HG03095 (cell line): ENCODE measurements around the gene C9orf50.
"Not testable (repeated sequence)": the region's sequence is repeated elsewhere in the genome, so short reads cannot be mapped to it uniquely, and the experiment has no call there.

ENCODE experiments used
- ATAC-seq: cut with Tn5 transposase; IDR thresholded peaks from one replicate; pipeline ENCODE4 v1.9.1; 2021; ENCODE audit warnings: moderate library complexity; ENCODE audit not compliant: unreplicated experiment

Gene C9orf50, protein sequence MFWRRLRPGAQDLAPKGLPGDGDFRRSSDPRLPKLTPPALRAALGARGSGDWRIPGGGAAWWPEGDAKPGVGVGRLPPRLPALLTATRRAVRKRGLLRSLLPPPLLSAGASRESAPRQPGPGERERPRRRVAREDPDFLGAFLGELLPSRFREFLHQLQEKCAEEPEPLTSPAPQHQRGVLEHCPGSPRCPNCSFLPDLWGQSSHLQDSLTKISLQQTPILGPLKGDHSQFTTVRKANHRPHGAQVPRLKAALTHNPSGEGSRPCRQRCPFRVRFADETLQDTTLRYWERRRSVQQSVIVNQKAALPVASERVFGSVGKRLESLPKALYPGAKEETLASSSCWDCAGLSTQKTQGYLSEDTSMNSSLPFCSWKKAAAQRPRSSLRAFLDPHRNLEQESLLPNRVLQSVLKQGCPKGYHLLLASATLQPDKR

GRCh38 chr9:129620669-129621295 lies at the start of gene C9orf50:
Gene C9orf50 (minus strand): TSS chr9:129621101. CDS start chr9:129620574, 527 bp downstream.
- ATAC-seq, result no peak

DNA sequence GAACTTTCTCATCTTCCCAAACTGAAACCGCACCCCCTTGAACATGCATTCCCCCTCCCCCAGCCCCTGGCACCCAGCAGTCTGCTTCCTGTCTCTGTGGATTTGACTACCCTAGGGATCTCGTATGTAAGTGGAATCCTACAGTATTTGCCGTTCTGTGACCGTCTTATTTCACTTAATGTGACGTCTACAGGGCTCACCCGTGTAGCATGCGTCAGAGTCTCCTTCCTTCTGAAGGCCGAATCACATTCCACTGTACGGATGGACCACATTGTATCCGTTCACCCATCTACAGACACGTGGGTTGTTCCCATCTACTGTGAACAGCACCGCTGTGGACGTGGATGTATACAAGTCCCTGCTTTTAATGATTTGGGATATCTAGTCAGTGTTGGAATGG lies 49.0 kb upstream of the C9orf50 start:
- ATAC-seq, result no peak

DNA sequence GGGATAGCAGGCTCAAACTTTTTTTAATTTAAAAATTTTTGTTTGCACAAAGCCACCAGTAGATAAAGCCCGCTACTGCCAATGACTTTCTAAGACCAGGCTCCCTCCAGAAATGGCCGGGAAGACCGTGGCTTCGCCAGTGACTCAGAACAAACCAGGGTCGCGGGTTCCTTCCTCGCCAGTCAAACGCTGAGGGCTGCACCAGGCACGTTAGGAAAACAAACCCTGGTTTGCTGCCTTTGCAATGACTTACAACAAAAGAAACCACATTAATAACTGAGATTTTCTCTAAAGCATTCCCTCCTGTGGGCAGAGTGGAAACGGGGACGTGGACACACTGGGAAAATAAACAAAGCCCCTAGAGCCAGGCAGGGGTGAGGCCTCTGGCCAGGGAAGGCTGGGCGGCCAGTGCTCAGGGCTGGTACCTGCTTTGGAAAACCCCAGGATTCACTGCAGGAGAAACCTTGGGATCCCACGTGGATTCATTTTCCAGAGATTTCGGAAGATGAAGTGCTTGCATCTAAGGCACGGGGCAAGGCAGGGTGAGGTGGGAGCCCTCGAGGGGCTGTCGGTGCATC lies 48.3 kb upstream of the C9orf50 start:
- ATAC-seq, result no peak

DNA sequence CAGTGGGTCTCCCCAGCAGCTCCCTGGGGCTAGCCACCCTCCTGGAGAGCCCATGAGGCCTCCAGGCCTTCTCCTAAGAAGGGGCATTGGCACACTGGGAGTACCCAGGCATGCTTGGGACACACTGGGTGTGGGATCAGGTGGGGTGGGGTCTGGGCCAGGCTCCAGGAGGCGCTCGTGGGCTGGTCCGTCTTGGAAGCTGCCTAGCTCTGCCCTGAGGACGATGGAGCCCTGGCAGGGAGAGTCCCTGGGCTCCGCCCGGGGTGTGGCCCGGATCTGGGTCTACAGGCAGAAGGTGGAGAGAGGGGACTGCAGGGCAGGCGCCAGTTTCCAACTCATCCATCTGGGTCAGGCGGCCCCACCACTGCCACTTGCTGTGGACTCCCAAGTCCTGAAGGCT lies 46.9 kb upstream of the C9orf50 start:
- no peak for ATAC-seq

DNA sequence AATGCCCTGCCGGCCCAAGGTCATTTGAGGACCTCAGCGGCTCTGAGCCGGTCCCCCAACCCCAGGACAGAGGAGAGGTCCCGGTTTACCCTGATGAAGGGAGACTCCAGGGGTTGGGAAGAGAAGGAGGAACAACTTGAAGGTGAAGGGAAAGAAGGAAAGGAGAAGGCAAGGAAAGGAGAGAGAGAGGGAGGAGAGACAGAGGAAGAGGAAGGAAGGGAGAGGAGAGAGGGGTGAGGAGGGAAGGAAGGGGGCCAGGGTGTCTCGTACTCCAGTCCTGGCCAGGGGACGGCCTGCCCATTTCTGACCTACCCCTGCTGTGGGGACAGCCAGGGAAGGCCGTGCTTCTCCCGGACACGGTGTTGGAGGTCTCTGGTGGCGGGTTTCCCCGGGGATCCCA lies 46.5 kb upstream of the C9orf50 start:
- ATAC-seq, result no peak

DNA sequence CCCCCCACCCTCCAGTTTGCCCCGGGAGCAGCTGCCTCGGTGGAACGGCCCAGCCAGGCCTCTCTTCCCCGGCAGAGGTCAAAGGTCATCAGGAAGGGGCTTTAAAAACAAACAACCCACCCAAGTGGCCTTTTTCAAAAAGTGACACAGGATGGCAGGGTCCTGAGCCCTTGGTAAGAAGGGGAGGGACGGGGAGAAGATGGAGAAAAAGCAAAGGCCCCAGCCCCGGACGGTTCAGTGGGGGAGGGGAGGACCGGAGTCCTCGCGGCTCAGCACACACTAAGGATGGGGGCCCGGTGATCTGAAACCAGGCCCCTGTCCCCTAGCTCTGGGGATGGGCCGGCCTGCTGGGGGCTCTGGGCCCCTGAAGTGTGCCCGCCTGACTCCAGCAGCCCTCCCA lies 45.7 kb upstream of the C9orf50 start:
- ATAC-seq, result no peak

GRCh38 chr9:129665814-129666520 lies 45.1 kb upstream of the C9orf50 start:
- no peak for ATAC-seq

GRCh38 chr9:129665389-129665775 lies 44.5 kb upstream of the C9orf50 start, which contains the start of gene PRRX2:
Gene PRRX2 (plus strand): TSS chr9:129665647. CDS start chr9:129665868, 221 bp downstream.
- no peak for ATAC-seq

- ATAC-seq, result no peak
These were observed 44.0 kb upstream of the C9orf50 start for GRCh38 chr9:129664746-129665388.

GRCh38 chr9:129662239-129662638 lies 41.3 kb upstream of the C9orf50 start:
- not testable (repeated sequence) for ATAC-seq

DNA sequence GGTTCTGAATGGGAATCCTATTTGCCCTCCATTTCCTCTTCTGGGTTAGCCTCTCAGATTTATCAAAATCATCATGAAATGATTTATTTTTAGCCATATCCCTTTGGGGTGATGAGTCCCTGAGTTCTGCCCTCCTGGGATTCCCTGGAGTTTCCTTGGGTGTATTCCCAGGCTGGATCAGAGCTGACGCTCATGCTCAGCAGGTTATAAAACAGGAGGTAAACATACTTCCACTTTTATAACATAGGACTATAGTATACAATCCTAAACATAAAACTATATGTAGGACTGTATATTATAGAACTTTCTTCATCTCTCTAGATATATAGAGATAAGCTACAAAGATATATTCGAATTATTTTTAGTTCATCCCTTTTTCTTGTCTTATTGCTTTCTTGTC lies 40.1 kb upstream of the C9orf50 start:
- no peak for ATAC-seq

GRCh38 chr9:129656795-129657390 lies 36.0 kb upstream of the C9orf50 start:
- ATAC-seq, result no peak

DNA sequence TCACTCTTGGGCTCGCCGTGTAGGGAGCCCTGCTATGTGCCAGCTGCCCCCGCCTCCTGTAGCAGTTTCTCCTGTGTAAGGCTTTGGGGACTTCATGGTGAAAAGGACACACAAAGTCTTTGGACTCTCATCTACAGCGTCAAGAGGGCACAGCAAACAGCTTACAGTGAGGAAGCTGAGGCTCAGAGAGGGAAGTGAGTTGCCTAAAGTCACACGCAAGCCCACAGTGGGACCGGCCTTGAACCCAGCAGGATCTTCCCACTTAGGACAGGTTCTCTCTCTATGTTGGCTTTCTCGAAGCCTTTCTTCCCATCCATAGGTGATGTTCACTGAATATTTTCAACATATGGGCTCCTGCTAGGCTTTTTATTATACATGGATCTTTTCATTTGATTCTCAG lies 34.8 kb upstream of the C9orf50 start:
- no peak for ATAC-seq

- ATAC-seq, result no peak
These were observed 34.3 kb upstream of the C9orf50 start for GRCh38 chr9:129655154-129655553.

GRCh38 chr9:129654554-129655040 lies 33.7 kb upstream of the C9orf50 start:
- ATAC-seq, result no peak

- ATAC-seq, result no peak
These were observed 33.1 kb upstream of the C9orf50 start for GRCh38 chr9:129653823-129654553.

DNA sequence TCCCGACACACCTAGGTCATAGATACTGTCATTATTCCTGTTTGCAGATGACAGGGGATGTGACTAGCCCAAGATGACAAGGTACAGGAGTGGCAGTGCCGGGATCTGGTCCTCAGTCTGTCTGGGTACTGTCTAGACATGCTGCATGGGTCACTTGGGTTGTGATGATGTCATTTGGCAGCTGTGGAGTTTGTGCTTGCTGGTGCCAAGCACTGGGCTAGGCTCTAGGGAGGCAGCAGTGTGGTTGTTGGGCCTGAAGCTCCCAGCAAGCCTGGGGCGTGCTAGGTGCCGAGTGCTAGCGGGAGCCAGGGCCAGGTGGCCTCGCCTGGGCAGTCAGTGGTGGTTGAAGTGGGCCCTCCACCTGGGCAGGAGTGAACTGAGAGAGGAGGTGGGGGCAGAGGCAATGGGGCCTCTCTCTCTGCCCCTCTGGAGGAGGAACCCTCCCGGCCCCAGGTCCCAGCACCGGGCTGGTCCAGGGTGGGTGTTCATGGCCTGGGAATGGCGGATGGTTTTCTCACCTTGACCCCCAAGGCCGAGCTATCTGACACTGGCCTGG lies 29.9 kb upstream of the C9orf50 start:
- no peak for ATAC-seq

DNA sequence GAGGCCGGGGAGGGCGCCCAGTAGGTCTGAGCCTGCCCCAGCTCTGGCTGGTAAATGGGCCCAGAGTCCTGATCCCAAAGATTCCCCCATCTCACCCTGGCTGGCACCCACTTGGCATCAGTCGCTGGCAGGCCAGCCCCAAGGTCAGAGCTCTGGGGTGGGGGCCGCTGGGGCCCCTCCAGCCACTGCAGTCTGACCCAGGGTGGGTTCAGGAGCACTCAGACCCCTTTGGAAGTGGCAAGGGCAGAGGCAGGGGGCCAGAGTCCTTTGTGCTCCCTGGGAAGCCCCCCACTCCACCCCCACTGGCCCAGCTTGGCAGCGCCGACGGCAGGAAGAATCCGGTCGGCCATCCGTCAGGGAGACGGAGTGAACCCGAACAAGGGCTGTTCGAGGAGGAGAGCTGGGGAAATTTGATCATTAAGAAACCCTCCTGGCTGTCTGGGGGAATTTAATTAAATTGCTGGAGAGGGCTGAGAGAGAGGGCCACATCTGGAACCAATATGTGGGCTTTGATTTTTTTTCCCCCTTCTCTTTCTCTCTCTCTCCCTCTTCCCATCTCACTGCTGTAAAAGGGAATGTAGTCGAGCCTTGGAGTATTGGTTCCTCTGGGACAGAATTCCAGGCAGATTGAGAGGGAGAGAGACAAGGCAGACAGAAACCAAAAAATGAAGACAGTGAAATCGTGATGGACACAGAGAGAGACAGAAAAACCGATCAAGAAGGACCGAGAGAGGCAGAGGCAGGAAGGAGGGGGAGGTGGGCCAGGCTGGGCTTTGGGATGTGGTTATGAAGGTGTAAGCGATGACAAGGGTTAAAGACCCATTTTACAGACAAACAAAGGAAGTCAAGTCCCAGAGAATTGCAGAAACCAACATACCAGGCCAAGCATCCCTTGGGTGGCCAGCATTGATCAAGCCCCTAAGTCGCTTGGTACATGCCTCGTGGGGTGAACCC lies 29.1 kb upstream of the C9orf50 start:
- ATAC-seq, result no peak
